Eye (tissue), 1 donor: ENCODE measurements around the gene EXOC3L1.

Source experiments
- DNase-seq: peaks from one replicate; pipeline ENCODE4 v3.0.0-alpha.2; 2015

The EXOC3L1 gene, protein sequence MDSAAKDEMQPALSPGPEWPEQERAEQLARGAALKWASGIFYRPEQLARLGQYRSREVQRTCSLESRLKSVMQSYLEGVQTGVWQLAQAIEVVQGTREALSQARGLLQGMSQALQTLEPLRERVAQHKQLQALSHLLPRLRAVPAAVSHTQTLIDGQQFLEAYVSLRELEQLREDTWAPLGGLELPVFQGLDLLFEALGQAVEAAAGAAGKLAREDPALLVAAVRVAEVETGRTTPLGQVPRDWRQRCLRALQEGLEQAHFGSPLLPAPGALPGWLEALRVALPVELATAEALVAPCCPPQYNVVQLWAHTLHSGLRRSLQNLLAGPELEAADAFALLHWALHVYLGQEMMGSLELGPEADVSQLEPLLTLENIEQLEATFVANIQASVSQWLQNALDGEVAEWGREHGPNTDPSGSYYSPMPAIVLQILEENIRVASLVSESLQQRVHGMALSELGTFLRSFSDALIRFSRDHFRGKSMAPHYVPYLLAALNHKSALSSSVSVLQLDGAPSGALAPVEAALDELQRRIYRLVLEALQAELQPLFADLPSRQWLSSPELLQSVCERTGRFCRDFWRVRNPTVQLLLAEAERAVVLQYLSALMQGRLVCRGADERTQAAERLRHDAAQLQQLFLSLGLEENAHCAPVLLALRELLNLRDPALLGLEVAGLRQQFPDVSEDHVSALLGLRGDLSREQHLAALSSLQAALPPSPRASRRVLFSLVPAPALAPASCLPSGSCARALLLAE

DNA sequence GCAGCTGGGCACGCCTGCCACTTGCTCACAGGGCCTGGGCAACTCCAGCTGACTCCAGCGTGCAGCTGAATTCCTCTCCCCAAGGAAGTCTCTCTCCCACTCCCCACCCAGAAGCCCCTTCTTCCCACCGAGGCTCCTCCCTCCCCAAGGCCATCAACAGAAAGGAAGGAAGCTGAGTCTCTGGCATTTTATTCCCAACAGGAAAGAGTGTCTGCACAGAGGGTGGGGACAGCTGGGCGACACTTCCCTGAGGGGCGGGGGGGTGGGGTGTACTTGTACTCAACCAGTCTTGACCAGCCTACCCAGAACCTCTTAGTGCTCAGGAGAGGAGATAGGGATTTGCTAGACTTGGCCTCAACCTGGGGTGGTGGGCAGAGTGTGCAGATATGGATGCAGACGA, at the start of gene EXOC3L1:
TSS of gene EXOC3L1 (minus strand) at position 96 of the 400 bp plus-strand sequence. CDS start 460 bp downstream, outside the sequence.
- no peak for DNase-seq

DNA sequence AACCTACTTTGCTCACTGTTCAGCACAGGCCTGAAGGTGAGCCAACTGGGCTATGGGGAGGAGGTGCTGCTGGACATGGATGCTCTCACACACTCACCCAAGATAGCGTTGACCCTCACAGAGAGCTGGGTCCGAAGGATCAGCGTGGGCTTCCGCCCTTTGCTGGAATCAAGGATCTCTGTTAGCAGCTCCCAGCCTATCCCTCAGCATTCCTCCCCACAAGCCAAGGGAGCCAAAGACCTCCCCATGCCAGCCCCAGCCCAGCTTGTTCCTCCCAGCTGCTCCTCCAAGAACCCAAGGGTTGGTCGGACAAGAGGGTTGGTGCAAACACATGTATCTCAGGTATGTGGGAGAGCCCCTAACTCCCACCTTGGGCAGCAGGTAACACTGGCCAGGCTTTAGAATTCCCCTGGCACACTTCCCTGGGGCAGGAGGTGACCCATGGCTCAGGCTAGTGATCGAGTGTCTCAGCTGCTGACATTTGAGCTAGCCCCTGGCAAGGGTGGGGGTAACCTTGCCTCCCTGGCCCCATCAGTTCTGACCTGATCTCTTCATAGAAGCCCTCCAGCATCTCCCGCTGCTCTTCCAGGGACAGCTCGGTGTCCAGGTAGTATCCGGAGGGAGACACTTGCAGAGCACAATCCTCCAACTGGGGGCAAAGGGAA, 49.0 kb upstream of the EXOC3L1 start:
- no peak for DNase-seq

DNA sequence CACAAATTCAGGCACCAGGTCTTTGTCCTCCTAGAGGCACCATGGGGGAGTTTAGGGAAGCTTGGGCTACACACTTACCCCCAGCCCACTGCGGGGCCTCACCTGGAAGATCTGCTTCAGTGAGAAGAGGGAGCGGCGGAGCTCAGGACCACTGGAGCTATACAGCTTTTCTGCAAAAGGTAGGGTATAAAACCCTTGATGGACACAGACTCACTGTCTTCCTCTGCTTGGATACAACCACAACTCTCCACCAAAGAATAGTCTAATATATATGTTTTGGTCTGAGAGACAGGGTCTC, 48.3 kb upstream of the EXOC3L1 start:
- no peak for DNase-seq

DNA sequence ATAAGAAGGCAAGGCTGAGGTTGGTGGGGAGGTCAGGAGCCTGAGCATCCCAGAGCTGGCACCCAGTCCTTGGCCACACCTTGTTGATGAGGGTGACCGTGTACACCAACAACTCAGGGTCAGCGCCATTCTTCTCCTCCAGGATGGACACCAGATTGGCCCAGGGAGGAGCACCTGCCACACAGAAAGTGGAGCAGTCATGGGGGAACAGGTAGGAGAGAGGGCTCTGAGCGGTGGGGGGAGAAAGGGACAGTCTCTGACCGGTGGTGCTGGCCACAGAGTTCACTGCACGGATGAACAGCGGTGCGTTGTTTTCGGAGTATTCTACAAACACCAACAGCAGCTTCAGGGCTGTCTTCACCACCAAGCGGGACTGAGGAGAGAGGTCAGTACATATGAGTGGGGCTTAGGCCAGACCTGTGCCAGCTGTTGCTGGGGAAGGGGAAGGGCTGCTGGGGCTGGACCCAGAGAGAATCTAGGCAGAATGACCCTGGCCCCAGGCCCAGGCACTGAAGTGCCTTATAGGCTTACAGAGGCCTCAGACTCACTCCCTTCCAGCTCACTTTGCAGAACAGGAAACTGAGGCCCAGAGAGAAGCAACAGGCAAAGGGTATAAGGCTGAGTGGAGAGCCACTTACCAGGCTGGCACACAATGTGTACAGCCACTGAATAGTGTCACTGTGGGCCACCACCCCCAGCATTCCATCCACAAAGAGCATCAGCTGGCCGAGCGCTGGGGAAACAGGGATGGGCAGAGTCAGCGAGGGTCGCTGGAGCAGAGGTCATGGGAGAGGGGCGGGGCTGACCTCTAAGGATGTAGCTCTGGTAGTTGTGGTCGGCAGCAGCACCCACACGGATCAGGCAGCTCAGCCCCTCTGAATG, 47.7 kb upstream of the EXOC3L1 start:
- DNase-seq = no peak

DNA sequence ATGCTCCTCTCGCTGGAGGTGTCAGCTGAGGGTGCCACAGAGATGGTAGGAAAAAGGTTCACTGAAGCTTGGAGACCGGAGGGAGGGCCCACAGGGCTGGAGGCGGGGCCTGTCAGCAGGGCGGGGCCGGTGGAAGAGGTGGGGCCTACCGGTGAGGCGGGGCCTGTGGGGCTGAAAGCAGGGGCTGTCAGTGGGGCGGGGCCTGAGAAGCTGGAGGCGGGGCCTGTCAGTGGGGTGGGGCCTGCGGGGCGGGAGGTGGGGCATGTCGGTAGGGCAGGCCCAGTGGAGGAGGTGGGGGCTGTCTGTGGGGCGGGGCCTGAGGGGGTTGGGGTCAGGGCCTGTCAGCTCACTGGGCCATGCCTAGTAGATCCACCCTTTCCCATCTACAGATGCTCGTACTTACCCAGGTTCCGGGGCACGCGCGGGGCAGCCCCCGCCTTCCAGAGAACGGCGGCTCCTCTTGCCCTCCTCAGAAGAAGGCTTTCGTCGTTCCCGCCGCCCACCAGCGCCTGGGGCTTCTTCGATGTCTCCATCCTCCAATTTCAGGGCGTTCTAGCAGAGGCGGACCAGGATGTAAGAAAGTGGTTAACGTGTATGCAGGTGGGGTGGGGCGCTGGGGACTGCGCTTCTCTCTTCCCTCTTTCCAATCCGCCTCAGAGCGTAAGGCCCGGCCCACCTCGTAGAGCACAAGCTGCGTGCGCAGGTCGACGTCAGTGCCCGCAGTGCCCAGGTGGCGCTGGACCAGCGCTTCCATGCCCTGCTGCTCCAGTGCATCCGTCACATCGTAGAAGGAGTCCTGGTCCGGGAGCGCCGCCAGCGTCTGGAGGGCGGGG, 46.8 kb upstream of the EXOC3L1 start:
- peak; percentile 38 for DNase-seq

DNA sequence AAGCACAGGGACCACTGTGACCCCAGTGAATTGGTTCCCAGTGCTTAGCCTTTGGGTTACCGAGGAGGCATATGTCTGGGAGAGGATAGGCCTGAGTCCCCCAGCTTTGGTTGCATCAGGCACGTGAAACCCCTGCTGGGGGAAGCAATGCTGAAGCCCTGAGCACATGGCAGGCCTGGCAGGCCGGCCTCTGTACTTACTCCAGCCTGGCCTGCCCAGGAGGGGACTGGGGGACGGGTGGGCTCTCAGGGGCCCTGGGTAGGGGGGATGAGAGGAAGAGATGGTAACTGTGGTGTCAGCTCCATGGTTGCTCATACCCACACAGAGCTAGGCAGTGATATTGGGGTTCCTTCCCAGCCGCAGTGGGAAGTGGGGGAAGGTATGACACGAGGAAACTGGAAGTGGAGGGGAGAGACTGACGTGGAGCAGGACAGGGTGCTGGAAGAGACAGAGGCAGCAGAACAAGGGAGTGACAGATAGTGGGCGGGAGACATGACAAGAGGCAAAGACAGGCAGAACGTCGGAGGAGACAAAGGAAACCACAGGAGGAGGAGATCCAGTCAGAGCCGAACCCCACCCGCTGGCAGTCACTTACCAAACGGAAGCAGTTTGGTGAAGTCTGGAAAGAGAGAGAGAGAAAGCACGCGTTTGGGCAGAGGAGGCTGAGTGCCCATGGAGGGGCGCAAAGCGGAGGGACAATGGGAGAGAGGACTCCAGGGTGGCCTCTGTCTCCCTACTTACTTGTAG, 46.1 kb upstream of the EXOC3L1 start:
- no peak for DNase-seq

DNA sequence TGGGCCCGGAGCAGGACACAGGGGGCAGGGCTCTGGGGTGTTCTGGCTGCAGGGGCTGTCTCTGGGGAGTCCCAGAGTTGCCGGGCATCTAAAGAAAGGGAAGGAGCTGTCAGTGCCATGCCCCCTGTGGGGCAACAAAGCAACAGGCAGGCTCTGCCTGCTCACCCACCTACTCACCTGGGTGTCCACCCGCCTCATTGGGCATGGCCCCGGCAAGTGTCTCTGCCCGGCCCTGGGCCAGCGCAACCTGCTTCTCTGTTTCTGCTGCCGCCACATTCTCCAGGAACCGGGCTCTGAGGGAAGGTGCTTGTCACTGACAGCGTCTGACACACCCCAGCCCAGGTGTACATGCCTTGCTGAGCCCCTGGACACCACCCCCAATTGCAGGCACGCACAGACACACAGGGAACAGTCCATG, 44.3 kb upstream of the EXOC3L1 start:
- DNase-seq = no peak

DNA sequence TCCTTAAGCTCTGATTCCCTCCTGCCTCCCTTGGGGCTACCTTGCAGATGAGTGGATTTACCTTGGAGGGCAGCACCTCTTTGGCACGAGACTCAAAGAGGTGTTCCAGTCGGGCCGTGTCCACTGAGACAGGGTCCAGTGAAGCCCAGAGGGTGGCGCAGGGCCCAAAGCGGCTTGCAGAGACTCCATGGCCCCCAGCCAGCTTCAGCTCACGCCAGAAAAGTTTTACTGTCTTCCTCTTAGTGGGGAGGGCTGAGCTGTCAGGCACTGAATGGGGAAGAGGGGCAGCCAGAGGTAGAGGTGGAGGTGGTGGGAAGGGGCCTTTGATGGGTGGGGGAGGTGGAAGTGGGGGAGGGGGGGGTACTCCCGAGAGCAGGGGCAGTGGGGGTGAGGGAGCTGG, 43.7 kb upstream of the EXOC3L1 start:
- DNase-seq = no peak

DNA sequence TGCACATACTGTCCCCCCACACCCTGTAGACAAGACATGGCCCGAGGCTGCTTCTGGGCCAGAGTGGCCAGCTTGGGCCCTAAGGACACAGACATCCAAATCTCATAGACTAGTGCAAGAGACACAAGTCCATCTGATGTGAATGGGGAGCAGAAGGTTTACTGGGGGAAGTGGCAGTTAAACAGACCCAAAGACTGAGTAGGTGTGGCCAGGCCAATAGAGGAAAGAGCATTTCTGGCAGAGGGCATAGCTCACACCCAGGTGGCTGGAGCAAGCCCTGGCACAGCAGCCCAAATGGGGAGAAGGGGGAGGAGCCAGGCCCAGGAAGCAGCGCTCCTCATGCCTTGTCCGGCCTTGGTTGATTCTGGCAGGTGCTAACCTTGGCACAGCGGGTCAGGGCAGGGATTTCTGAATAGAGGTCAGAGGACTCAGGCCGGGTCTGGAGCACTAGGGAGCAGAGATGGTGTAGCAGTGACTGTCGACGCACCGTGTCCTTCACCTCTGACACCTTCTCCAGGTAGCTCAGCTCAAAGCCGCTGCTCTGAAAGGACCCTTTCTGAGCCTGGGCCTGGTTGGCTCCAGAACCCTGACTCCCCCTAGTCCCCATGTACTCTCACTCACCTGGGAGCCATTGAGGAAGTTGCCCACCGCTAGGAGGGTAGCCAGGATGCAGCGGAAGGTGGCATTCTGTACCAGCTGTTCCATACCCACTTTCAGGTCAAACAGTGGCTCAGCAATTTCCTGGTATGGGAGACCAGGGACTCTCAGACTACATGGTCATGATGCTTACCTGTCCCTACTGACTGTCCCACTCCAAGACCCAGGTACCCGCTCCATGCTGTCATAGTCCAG, 41.1 kb upstream of the EXOC3L1 start:
- DNase-seq = no peak

DNA sequence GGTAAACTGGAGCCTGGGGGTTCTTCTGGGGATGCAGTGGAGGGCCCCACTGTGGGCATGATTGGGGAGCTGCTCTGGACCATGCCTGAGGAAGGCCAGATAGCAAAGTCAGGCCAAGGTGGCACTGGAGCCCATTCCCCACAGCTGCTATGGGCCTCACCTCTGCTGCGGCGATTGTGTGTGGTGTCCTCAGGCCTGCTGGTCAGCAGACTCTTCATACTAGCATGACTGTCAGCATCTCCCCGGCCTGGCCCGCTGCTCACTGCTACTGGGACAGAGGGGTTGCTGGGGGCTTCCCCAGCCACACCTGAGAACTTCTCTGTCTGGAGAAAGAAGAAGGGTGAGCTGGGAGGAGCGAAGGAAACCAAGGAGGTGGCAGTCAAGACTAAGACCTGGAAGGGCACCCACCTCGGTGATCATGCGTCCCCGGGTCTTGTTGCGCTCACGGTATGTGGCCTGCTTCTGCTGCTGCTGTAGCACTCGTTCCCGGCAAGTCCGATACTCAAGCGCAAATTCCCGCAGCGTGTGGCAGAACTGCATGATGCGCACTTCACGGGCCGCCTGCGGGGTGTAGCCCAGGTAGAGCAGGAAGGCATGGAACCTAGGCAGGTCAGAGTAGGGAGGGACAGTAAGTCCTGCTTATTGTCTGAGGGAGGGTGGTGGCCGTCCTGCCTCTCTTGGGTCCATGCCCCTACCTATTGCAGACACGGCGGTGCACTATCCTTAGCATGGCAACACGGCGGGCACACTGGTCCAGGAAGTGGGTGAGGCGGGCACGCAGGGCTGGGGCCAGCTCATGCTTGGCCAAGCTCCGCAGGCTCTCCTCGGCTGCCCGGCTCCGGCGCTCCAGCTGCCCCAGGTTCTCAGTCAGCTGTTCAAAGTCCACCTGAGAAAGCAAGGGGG, 40.2 kb upstream of the EXOC3L1 start:
- no peak for DNase-seq

DNA sequence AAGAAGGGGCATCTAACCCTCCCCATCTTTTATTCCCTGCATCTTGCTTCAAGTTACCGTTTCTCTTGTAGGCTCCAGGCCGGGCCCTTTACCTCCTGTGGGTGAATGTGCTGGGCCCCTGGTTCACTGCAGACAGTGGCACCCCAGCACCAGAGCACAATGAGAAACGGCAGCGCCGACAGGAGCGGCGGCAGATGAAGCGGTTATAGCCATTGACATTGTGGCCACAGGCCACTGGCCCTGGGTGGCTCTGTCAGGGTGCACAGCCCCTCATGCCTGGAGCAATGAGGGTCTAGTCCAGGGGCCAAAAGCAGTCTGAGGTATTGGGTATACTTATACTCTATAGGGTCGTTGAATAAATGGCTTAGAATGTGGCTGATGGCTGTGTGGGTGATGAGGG, 39.0 kb upstream of the EXOC3L1 start:
- no peak for DNase-seq

DNA sequence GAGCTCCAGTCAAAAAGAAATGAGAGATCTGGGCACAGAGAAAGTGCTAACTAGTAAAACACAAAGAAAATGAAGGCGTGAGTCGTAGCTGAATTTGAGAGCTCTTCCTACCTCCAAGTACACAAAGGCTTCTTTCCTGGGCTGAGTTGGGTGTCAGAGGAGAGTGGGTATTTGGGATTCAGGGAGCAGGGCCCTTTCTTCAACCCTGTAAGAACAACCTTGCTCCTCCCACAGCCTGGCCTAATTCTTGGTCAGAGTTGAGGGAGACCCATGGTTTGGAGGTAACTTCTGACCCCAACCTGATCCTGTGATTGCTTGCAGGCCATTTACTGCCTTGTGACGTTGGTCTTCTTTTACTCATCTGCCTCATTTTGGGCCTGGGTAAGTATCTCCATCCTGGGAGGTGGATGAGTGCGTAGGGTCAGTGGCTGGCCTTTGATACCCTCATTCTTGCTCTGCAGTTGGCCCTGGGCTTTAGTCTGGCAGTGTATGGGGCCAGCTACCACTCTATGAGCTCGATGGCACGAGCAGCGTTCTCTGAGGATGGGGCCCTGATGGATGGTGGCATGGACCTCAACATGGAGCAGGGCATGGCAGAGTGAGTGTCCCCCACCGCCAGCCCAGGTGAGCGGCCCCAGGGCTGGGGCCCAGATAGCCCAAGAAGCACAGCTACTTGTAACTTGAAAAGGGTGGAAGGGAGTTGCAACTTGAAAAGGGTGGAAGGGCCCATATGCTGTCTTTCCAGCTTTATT, 38.3 kb upstream of the EXOC3L1 start:
- DNase-seq = no peak

DNA sequence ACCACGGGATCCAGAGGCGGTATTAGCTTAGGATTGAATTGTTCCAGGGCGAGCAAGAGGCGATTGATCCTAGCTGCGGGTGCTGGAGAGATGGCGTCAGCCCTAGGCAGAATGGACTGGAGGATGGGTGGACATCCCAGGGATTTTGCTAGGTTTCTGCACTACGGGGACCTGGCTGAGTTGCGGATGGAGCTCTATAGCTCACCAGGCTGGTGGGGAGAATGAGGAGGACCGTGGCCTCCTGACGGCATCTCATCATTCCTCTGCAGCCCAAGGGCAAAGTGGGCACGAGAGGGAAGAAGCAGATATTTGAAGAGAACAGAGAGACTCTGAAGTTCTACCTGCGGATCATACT, 37.6 kb upstream of the EXOC3L1 start:
- no peak for DNase-seq

DNA sequence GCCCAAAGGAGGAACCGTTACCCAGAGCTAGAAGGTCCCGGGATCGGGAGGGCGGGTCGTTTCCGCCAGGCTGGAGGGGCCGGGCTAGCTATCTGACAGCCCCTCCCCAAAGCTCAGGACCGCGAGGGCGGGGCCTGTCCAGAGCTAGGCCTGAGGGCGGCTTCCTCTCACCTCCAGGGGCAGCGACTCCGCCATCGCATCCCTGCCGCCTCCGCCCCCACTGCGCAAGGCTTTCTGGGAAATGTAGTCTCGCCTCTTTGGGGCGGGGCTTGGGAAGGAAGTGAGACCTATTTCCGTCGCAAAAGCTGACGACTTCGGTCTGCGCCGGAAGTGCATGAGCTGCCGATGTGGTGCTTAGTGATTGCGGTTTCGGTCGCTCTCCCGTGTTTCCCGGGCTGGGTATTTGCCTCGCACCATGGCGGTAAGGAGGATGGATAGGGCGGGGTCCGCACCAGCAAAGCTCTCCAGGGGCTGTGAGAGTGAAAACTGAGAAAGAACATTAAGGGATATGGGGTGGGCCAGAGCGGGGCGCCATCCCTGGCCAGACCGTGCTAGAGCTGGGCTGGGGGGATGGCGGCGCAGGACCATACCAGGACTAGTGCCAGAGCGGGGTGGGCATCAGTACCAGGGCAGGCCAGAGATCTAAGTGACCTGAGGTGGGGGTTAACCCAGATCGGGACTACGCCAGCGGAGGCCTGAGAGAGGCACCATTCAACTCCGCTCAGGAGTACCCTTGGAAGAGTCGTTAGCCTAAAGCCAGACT, 37.0 kb upstream of the EXOC3L1 start, which contains the start of gene TMEM208:
TSS of gene TMEM208 (plus strand) at position 327 of the 763 bp plus-strand sequence. CDS start at position 416, 89 bp downstream.
- DNase-seq = peak; percentile 100

DNA sequence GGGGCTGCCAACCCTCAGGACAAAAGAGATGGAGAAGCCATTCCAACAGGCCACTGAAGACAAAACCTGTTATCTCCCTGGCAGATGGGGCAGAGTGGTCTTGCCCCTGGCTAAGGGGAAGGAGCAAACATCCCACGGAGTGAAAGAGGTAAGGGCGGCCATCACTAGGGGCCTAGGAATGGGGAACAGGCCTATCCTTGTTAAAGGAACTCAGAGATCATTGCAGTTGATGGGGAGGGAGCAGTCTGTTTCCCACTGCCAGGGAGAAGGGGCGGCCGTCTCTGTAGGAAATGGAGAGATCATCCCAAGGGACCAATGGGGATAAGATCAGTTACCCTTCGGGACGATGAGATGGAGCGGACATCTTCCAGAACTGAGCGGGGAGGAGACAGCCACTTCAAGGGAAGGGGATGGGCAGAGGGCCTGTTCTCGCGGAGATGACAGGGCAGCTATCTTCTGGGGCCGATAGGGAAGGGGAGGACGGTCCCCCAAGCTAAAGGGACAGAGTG, 36.4 kb upstream of the EXOC3L1 start:
- DNase-seq = no peak

DNA sequence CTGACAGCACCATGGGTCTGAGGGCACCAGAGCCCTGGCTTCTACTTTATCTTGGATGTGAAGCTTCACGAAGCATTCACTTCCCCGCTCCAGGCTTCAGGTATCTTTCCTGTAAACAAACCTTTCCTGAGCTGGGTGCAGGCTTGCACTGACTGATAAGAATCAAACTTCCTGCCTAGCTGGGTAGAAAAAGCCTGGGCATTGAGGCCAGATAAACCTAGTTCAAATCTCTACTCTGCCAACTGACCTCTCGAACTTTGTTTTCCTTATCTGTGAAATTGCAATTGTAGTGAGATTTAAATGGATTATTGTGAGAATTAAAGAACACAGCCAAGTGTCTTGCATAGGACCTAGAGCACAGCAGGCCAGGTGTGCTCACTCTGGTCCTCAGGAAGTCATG, 34.1 kb upstream of the EXOC3L1 start:
- no peak for DNase-seq
